Measurements from ENCODE around the gene CAPN12.

GRCh38 chr19:38793177-38793576 lies 48.9 kb upstream of the CAPN12 start:
- TF ChIP-seq CTCF (IDR thresholded peaks at IDR 0.05) (no peak), POLR2AphosphoS5 (IDR thresholded peaks at IDR 0.05; ENCODE audit: low read depth, low read length) (no peak)
